HK-2 (cell line): ENCODE measurements around the gene IL25.
"Not testable (repeated sequence)": the region's sequence is repeated elsewhere in the genome, so short reads cannot be mapped to it uniquely, and the experiment has no call there.

ENCODE experiments used
- DNase-seq: peaks from one replicate; pipeline ENCODE4 v3.0.0-alpha.2; 2018; ENCODE audit not compliant: unreplicated experiment

Gene IL25

DNA sequence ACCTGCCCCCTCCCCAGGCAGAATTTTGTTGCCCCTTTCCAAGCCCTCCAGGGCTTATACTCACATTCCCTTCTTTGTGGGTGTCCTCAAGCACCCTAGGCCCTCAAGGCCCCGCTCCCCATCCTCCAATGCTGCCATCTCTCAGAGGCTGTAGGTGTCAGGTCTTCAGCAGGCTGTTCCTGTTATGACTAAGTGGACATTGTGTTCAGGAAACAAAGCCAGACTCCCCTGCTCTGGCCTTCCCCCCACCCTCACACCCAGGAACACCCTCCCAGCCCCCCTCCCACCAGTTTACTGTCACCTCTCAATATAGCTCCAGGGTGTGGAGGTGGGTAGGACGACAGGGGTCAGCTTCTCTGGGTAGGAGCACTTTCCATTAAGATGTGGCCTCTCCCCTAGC is 36.9 kb downstream of the IL25 start:
- DNase-seq, result no peak

DNA sequence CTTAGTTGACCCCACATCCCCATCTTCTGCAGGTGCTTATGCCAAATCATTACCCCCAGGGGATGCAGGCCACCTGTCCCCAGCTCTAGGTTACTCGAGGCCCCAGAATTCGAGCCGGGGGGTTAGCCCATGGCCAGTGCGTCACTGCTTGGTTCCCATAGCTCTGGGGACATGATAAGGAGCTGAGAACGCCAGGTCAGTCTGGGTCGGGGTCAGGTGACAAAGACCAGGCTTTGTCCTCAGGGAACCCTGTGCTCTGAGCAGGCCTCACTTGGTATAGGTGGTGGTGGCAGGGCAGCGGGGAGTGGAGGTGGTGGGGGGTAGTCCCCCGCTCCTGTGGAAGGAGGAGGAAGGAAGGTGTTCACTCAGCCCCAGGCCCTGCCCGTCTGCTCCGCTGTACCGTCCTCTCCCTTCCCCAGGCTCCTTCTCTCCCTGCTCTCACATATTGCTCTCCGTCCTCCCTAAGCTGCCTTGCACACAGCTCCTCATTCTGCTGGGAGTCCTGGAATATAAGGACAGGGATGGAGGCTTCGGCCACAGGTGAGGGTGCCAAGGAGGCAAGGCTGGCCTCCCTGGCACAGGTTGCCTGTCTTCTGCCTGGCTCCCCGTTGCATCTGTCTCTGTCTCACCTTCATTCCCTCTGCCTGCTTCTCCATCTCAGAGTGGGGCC is 37.5 kb downstream of the IL25 start:
- DNase-seq, result no peak

DNA sequence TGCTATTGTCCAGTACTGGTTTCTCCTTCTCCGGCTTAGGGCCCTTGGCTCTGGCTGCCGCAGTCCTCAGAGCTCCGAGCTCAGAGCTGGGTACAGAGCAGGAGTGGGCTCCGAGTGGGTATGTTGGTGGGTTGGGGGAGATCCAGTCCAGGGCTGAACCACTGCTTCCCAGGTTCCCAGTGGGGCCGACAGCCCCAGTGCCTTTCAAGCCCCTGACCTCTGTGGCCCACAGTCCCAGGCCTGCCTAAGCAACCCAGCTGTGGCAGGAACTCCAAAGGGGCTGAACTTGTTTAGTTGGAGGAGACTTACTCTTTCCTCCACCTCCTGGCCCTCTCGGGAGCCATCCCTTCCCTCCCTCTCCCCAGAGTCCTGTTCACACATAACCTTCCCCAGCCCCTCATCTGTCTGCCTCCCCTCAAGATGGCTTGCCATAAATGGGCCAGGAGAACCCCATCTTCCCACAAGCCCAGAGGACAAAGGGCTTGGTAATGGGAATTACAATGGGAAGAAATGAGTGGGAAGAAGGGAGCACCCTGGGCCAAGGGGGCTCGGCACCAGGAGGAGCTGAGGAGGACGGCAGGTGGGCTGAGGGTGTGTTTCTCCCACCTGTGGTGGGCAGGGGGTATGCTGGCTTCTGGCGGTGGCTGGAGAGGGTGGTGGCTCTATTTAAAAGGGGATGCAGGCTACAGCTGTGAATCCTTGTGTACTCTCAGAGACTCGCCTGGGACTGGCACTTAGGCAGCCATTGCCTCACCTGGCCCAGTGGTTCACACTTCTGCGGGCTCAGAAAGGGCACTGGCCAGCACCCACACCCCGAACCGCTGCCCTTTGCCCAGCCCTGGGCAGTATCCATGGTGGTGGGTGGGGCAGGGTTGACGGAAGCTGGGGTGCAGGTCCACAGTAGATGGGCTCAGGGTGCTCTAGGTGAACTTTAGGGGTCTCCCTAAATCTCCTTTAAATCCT is 39.2 kb downstream of the IL25 start:
- DNase-seq, result no peak

GRCh38 chr14:23413681-23414080 is 41.1 kb downstream of the IL25 start:
- no peak for DNase-seq

DNA sequence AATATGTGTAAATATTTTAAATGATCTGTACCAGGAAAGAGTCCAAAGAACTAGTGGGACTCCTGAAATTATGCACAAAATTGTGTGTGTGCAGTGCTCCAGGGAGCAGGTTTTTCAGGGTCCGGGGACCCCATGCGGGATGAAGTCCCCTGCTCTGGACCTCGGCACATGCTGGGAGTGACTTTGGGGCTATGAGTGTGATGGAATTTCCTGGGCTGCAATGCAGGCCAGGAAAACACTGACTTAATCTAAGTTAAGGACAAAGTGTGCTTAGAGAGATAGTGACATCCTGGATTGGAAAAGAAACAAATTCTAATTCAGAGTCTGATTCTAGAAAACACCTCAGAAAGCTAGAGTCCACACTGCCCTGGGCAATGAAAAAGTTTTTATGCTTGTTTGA is 41.6 kb downstream of the IL25 start:
- no peak for DNase-seq

DNA sequence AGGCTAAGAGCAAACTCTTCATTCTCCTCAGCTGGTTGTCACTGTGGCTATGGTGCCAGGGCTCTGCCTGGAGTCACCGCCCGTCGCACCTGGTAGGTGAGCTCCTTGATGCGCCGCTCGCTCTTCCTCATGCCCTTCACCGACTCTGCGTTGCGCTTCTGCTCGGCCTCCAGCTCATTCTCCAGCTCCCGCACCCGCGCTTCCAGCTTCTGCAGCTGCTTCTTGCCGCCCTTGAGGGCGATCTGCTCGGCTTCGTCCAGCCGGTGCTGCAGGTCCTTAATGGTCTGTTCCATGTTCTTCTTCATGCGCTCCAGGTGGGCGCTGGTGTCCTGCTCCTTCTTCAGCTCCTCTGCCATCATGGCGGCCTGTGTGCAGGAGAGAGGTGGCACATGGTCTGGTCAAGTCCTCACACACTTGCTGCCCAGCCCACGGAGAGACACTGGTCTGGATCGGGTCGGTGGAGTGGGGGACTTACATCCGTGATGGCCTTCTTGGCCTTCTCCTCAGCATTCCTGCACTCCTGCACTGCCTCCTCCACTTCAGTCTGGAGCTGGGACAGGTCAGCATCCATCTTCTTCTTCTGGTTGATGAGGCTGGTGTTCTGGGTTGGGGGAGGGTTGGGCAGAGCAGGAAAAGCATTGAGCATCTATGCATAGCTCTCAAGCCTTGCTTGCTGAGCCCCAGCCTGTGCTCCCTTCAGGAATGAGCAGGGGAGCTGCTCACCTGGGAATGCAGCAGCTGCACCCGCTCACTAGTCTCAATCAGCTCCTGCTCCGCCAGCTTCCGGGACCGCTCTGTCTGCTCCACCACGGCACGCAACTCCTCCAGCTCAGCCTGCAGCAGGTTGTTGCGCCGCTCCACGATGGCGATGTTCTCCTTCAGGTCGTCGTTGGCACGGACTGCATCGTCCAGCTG is 42.6 kb downstream of the IL25 start:
- DNase-seq, result no peak

DNA sequence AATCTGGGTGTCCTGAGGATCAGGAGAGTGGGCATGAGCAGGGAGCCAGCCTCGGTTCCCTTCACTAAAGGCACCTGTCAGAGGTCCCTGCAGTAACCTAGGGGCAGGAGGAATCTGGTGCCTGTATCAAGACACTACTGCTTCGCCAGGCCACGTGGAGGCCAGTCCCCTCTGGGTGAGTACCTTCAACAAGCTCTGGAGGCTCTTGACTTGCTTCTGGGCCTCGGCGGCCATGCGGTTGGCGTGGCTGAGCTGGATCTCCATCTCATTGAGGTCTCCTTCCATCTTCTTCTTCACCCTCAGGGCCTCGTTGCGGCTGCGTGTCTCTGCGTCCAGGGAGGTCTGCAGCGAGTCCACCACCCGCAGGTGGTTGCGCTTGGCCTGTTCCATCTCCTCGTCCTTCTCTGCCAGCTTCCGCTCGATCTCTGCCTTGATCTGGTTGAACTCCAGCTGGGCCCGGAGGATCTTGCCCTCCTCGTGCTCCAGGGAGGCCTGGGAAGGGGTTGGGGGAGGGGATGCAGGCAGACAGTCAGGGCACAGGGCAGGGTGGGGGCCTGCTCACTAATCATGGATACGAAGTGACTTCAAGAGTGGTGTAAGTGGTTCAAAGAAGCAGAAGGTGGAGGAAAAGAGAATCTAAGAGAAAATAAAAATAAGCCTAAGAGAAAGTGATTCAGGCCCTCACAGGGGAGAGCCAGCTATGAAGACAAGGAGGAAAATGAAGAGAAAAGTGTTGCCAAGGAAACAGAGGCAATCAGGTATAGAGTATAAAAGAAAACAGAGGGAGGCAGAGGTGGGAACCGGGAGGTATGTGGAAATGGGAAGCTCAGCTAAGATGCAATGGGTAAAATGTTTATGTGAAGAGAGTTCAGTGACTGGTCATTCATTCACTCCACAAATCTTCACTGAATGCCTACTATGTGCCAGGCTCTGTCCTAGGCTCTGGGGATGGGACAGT is 43.5 kb downstream of the IL25 start:
- DNase-seq, result no peak

- DNase-seq, result no peak
Measured at GRCh38 chr14:23416801-23417200, 44.2 kb downstream of the IL25 start.

GRCh38 chr14:23417269-23417668 is 44.7 kb downstream of the IL25 start:
- not testable (repeated sequence) for DNase-seq

GRCh38 chr14:23418021-23418420 is 45.4 kb downstream of the IL25 start:
- DNase-seq, result no peak

GRCh38 chr14:23419646-23420045 is 47.0 kb downstream of the IL25 start:
- not testable (repeated sequence) for DNase-seq

DNA sequence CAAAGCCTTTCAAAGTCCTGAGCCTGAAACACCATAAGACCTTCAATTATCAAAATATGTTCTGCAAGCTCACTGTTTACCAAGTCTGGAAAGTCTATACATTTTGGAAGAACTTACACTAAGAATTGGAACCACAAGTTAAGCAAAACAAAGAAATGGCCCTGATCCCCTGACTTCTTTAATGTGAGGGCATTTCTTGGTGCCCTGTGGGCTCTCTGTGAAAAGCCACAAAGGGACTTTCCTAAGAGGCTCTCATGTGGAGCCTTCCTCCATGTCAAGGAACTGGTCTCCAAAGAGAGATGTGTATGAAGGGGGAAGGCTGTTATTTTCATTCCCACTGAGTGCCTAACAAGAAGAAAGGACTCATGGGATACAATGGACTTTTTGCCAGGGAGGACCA is 49.0 kb downstream of the IL25 start:
- no peak for DNase-seq

DNA sequence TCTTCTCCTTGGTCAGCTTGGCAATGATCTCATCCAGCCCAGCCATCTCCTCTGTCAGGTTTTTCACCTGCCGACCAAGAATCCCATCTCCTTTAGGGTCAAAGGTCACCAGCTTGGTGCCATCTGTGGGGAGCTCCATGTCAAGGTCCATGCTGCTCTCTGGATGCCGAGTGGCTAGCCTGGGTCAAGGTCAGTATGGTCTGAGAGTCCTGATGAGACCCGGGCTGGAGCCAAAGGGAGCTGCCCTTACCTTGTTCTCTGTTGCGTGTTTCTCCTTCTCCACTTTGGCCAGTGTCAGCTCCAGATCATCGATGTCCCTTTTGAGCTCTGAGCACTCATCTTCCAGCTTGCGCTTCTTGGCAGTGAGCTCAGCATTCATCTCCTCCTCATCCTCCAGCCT is 51.0 kb downstream of the IL25 start:
- no peak for DNase-seq

DNA sequence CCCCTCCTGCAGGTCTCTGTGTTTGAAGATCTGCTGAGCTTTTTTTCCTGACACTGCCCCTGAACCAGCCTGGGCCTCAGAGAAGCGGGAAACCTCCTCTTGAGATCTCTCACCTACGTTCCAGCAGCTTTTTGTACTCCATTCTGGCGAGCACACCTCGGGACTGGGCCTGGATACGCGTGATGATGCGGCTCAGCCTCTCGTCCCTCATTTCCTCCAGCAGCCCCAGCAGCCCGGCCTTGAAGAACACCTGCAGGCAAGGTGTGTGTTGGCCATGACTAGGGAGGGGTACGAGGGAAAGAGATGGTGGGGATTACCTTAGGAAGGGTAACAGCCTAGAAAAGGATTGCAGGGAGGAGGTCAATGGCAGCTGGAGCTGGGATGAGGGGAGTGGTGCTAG is 52.6 kb downstream of the IL25 start:
- no peak for DNase-seq

GRCh38 chr14:23425798-23426197 is 53.2 kb downstream of the IL25 start:
- not testable (repeated sequence) for DNase-seq
